ENCODE measurements around the gene FAIM2.

FAIM2 gene

DNA sequence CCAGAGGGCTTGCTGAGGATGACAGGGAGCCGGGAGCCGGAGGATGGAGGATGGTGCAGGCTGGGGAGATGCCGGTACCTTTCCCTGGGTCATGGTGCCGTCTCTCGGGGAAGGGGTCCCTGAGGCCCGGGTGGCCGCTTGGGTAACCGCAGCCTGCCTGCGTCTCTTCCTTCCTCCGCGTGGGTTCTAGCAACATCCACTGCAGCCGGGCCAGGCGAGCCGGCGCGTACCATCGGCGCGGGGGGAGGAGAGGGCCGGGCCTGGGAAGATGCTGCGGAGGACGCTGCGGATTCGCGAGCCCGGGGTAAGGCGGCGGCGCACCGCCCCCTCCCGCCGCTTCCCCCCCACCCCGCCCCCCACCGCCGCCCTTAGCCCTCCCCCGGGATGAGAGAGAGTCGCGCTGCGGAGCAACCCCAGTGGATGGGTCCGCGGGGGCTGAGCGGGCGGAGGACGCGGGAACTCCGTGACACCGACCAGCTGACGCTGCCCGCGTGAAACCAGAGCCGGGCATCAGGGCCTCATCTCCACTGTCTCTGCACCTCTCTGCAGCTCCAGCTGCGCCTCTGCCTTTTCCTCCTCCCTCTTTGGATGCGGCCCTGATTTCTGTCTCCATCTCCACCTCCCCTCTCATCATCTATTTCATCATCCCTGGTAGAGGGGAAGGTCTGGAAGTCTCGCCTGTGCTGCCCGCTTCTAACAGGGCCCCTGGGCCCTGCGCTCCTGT lies at the start of gene FAIM2:
Gene FAIM2 (minus strand): TSS at position 201 of the 724 bp plus-strand sequence. CDS start 108 bp downstream, at position 93.
- DNase-seq: peak; percentile 85

DNA sequence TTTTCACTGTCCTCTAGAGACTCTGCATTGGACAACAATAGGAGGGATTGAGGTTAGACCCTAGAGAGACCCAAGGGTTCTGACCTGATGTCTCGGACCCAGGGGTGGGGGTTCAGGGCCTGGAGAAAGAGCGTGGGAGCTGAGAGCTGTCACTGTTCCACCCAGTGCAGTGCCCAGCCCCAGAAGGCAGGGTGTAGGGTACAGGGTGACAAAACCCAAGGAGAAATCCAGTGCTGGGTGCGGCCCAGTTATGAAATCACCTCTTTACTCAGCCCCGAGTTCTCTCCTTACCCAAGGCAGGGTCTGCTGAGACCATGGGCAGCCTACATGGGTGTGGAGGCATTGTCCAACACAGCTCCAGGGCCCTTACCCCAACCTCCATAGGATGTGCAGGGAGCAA lies 49.5 kb upstream of the FAIM2 start:
- DNase-seq: no peak

DNA sequence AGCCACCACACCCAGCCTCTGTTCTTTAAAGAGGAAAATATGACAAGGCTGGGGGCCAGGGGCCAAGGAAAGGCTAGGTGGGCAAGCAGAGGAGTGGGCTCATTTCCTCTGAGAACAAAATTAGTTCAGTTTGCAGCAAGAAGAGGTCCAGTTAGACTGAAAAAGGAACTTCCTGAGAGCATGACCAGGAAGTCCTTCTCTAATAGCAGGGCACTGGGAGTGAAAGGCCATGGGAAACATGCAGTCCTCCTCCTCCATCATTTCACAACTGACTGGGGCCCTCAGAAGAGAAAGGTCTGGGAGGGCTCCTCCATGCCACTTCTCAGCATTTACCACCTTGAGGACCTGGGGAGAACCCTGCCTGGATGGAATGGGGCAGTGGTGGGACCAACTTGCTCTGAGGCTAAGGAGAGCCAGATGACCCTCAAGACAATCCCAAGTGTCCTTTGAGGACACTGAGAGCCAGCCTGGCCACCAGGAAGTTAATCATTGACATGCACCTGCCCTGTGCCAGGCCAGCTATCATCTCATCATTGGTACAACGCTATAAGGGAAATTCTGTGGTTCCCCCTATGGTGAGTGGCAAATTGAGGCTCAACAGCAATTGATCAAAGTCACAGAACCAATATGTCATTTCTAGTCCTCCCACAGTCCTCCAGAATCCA lies 48.8 kb upstream of the FAIM2 start:
- DNase-seq: no peak

DNA sequence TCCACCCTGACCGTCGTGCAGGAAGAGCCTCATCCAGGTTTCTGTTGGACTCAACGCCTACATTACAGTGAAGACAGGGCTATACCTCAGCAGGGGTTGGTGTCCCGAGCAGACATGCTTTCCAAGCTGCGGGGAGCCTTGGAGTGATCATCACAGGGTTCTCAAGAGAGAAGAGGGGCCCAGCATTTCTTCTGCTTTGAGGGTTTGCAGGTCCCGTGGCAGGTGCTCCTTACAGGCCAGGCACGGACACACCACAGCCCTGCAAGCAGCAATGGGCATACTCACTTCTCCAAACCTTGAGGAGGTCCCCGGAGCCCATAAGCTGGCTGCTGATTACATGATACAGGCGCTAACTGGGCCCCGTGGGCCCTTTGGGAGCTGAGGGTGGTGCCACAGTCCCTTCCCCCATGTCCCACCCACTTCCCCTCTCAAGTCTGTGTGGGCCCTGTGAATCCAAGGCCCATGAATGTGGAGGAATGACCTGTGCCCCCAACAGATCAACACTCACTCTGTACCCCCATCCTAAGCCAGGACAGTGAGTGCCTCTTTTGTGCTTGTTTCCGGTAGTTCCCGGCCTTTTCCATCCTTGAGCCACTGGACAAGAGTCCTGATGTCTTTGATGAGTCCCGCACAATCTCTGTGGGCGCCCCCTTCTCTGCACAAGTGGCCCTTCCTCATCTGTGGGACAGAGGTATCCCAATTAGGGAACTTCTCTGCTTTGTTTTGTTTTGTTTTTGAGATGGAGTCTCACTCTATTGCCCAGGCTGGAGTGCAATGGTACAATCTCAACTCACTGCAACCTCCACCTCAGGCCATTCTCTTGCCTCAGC lies 47.9 kb upstream of the FAIM2 start:
- DNase-seq: no peak

DNA sequence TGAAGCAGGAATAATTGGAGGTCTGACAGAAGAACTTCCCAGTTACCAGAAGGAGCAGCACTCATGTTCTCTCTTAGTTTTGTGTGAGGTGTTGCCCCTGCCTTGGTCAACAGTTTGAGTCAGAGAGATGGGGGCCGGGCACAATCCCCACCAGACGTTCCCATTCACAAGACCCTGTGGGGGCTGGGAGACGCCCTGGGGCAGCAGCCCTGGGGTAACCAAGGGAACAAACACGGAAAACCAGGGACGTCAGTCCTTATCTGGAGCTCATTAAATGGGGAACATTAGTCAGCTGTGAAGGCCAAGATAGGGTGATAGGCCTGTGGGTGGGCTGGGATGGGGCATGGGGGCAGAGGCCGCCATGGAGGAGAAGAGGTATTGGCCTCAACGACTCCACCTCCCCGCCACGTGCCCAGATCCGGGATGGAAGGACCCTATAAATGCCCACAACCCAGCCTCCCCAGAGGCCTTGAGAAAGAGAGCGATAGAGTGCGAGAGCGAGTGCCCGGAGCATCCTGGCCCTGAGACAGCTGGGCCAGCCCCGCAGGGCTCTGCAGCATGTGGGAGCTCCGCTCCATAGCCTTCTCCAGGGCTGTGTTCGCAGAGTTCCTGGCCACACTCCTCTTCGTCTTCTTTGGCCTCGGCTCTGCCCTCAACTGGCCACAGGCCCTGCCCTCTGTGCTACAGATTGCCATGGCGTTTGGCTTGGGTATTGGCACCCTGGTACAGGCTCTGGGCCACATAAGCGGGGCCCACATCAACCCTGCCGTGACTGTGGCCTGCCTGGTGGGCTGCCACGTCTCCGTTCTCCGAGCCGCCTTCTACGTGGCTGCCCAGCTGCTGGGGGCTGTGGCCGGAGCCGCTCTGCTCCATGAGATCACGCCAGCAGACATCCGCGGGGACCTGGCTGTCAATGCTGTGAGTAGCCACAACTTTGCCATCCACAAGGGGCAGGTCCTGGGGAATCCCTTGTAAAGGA lies 46.9 kb upstream of the FAIM2 start, which contains the start of gene AQP2:
Gene AQP2 (plus strand): TSS at position 465 of the 979 bp plus-strand sequence. CDS start 94 bp downstream, at position 559.
- peak; percentile 12 for DNase-seq

DNA sequence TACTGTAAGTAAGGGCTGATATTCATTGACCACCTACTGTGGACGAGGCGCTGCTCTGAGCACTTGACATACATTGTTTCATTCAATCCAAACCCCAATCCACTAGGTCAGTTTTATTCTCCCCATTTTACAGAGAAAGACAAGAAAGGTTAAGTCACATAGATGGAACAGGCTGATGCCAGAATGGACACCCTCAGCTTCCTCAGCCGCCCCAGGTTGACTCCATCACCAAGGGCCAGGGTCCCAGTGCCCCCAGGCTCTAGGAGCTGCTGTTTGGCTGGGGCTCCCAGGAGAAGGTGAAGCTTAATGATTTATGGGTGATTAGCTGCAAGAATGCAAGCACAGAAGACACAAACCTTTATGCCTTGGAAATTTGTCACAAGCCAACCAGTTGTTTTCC lies 46.2 kb upstream of the FAIM2 start:
- DNase-seq: no peak

DNA sequence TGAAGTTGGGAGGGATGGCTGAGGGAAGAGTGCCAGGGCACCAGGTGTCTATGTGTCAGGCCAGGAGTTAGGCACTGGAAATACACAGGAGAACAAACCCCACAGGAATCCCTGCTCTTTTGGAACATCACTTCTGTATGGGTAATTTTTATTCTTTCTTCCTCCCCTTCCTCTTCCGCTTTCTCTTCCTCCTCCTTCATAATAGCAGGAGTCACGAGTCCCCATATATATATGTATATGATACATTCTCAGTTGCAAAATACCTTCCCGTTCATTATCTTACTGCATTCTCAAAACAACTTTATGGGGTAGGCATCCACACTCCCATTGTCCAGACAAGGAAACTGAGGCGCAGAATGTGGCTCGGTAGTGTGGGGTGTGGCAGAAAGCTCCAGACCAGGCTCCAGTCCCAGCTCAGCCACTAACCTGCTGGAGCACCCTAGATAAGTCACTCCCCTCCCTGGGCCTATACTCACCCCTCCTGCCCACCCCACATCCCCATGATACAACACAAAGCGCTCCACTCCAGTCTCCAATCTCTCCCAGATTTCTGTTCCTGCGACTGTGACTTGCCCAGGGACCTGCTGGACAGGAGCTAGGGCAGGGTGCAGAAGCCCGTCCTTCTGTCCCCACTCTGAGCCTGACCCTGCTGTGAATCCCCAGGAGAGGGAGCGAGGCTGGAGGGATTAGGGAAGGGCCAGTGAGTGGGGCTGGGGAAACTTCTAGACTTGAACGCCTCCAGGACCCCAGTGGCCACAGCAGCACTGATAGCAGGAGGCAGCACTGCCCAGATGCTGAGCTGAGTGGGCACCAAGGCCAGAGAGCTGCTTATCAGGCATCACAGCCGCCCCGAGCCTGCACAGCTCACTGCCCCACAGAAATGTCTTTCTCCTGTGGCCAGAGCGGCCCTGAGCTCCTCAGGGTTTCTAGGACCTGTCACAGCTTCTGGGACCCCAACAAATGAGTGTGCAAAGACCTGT lies 45.5 kb upstream of the FAIM2 start:
- no peak for DNase-seq

DNA sequence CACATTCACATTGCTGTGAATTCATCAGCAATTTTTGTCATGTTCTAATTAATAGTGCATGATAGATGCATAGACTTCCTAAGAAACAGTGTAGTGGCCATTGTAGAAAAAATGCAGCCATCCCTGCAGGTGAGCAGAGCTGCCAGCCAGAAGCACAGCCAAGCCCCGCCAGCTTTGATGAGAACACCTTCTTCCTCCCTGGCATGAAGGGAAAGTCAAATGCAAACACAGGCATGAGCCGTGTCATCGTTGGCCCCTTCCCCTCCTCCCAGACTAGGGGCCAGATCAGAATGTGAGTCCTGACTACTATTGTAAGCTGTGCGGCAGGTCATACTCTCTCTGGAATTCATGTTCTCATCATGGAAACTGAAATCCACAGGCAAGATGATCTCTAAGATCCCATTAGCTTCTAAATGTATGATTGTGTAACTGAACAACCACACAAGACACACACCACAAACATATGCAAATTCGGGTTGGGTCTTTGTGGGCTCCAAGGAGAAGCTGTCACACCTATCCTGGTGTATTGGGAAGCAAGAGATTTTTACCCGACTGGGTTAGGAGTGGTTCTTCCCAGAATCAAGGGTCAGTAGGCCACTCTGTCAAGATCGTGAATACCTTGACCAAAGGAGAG lies 44.0 kb upstream of the FAIM2 start:
- DNase-seq: no peak

DNA sequence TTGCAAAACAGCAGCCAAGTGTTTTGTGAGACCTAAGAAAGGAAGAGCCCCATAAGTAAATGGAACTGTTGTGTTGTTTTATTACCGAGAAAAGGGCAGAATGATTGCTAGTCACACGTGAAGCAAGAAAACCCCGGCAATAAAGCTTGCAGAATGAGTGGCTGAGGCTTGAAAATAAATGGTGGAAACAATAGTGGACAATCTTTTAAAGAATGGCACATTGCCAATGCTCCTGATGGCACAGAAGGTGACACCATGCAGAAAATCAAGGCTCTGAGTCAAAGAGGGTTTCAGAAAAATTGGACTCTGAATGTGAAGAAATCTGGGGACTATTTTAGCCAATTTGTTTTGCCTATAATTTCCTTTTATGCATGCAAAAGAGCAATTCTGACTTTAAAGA lies 42.8 kb upstream of the FAIM2 start:
- DNase-seq: no peak

DNA sequence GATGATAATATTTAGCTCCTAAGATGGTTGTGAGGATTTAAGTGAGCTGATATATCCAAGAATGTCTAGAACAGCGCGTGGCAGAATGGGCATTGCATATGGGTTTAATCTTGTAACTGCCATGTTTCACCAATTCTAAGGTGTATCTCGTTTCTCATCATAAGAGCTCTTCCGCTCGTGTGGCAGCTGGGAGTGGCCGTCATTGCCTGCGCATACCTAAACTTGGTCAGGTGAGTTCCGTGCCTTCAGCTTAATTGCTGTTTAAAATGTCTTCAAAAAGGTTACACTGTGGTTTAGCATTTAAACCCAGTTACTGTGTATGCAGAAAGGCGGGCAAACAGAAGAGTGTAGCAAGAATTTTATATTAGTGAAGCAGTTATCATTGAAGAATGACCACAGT lies 42.4 kb upstream of the FAIM2 start:
- no peak for DNase-seq

DNA sequence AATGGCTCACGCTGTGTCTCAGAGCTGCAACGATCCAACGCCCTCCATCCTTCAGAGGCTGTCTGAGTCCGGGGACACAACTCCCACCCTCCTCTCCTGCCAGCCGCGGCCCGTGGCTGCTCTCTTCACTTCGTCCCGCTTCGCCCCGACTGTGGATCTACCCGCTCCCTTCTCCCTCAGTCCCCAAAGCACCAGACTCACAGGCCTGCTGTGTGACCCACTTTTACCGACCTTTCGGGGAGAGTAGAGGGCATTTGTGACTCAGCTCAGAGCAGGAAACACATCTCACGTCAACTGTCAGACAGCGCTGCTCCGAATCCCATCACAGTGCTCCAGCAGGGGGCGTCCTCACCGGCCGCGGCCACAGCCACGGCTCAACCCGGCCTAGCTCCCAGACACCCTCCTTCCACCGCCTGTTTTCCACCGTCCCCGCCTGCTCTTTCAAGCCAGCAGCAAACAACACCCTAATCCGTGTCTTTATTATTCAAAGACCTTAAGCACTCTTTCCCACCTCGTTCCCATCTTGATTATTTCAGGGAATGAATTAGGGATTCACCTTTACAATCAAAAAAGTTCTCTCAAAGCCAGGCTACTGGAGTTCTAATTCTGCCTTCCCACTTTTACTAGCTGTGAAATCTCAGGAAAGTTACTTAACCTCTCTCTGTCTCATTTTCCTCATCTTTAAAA lies 41.8 kb upstream of the FAIM2 start:
- peak; percentile 44 for DNase-seq

DNA sequence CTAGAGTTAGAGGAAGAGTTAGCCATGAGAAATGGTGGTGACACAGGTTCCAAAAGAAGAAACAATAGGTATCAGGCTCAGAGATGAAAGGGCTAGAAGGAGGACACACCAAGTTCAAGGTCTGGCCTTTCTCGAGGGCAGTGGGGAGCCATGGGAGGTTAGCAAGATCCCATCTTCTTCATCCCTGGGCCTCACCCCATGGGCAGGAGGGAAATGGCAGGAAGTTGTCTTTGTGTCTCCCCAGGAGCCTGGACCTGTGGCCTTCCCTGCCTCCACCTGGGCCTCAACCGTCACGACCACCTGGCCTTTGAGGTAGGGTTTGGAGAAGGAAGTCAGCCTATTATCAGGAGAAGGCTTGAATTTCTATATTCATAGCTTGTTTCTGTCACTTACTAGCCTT lies 41.0 kb upstream of the FAIM2 start:
- no peak for DNase-seq

DNA sequence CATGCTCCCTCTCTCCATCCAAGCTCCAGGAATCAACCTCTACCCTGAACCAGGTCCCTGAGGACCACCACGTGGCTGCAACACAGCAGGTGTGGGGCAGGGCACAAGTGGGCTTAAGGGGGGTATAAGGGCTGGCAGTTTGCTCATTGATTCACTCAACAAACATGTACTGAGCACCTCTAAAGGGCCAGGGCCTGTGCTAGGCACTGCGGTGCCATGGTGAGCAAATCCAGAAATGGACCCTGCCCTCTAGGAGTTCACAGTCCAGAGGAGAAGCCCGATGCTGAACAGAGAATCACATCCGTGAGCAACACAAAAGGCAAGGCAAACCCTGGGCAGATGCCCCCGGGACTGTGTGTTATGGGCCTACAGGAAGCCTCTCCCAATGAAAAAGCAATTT lies 40.3 kb upstream of the FAIM2 start:
- no peak for DNase-seq

DNA sequence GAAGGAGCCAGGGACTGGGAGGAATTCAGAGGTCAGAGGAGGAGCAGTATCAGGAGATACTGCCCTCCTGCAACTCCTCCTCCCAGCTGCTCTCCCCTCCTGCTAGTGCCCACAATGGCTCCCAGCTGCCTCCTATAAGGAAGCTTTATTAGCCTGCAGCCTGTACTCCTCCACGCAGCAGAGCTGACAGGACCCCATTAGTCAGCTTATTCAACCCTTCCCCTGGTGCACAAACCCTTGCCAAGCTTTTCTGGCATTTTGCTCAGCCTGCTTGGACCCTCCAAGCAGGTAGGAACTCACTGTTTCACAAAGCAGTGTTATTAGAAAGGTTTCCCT lies 39.9 kb upstream of the FAIM2 start:
- DNase-seq: no peak

DNA sequence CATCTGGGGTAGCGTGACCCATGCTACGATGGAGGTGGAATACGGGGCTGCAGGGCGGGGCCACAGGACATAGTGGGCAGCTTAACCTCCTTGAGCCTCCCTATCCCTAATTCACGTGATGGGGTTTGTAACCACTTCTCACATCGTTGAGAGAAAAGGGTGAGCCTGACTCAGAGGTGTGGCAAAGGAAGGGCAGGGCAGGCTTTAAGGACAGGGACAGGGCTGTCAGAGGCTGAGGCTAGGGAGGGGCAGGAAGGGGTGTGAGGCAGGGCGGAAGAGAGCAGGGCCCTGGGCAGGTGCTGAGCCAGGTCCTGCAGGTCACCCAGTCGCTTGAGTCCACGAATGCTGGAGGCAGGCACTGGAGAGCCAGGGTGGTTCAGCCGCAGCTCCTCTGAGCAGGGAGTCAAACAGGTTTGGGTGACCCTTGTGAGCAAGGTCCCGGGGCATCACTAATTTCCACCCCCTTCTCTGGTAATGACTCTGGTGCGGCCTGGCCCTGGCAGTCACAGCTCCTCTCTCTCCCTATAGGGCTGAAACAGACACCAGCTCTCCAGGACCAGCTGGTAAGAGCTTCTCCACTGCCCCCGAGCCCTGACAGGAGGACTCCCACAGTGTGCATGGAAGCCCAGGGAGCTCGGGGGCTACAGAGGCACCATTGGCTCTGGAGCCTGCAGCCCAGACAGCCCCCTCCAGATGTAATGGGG lies 39.4 kb upstream of the FAIM2 start:
- DNase-seq: no peak

DNA sequence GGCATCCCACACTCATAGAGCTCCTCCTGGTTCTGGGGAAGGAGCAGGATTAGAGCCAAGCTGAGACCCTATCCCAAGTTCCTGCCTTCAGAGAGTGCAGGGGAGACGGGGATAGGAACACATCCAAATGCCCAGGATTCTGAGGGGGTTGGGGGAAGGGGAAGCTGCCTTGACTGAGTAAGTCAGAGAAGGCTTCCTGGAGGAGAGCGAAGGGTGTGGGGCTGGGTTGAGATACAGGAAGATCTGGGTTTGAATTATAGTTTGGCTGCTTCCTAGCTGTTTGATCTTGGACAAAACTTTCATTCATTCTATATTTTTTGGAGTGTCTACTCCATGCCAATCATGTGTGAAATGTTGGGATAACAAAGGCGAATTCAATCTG lies 38.8 kb upstream of the FAIM2 start:
- DNase-seq: no peak

DNA sequence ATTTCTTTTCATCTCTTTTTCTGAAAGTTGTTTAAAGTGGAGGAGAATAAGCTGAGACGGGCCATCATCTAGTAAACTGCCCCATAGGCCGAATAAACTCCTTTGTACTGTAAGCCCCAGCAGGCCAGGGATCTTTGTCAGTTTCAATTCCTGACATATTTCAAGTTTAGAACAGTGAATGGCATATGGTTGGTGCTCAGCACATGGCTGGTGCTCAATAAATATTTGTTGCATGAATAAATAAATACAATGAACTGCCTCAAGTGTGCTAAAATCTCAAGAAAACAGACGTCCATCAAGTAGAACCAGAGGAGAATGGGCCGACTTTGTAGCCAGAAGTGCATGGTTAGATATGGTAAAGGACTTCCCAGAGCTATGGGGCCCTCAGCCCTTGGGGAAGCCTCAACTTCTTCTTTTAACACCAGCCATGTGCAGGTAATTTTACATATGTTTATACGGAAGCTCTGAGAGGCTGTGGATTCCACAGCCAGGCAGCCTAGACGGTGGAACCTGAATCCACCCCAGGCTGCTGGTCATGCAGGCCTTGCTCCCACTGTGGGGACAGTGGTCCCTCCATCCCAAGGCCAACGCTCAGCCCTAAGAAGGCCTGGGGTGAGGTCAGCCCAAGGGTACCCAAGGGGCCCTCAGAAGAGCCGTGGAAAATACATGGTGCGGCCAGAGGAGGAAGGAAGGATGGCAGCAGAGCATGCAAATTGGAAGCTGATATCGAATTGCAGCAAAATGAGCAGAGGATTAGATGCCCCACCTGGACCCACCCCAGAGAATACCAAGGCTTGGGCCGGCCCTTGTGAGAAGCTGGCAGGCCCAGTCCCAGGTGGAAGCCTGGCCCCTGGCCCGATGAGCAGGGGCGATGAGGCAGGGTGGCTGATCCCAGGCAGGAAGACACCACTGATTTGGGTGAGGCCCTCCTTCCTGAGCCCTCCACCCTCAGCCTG lies 38.1 kb upstream of the FAIM2 start:
- DNase-seq: no peak

DNA sequence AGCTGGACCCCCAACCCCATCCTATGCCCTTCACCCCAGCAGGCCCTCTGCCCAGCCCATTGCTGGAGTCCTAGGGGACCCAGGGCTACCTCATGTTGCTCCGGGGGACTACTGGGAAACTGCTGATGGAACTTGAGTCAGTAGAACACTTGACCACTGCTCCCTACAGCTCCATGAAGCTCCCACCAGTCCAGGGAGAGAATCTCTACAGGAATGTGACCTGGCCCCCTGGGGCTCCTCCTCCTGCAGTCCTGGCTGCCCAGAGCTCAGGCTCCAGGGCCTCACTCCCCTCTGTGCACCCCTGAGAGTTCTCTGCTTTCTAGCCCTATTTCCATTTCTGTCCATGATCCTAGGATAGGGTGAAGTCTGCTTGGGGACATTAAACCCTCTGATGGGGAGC lies 36.0 kb upstream of the FAIM2 start:
- no peak for DNase-seq
